GM23338 (cell line): ENCODE results near the gene UROS. TPM values are rescaled to one million over a fixed set of nuclear protein-coding genes. Genes with fewer than 3 reads are reported as not detected.
A peak's percentile ranks its signal among the peaks of the same experiment; 100 is the strongest.

Source experiments
- ATAC-seq: fragments of 200-7000 bp; cut with Tn5 transposase; 3 replicates; pipeline ENCODE4 v1.9.1; 2020
- DNase-seq: peaks from one replicate; pipeline ENCODE4 v3.0.0-alpha.2; 2015; ENCODE audit warnings: low spot score
- H2AFZ ChIP-seq: fragments of 200-600 bp; sonication (generic); 2 replicates; pipeline ENCODE4 v1.8.0; 2016; ENCODE audit warnings: antibody characterized with exemption, mild to moderate bottlenecking, moderate library complexity
- H3F3A ChIP-seq: fragments of 200-600 bp; sonication (generic); replicated peaks from 2 replicates; pipeline ENCODE4 v1.8.0; 2017; ENCODE audit warnings: antibody characterized with exemption, mixed run types, low read depth
- H3K27ac ChIP-seq: fragments of 200-600 bp; sonication (generic); 2 replicates; pipeline ENCODE4 v1.6.1; 2016; ENCODE audit warnings: low read depth
- H3K27me3 ChIP-seq: fragments of 200-600 bp; sonication (generic); 2 replicates; pipeline ENCODE4 v1.8.0; 2016; ENCODE audit warnings: mild to moderate bottlenecking, mixed run types, moderate library complexity; ENCODE audit not compliant: insufficient read depth
- H3K36me3 ChIP-seq: fragments of 200-600 bp; sonication (generic); 2 replicates; pipeline ENCODE4 v1.8.0; 2016; ENCODE audit warnings: mild to moderate bottlenecking; ENCODE audit not compliant: insufficient read depth
- H3K4me1 ChIP-seq: fragments of 200-600 bp; sonication (generic); 2 replicates; pipeline ENCODE4 v1.8.0; 2016; ENCODE audit warnings: mild to moderate bottlenecking, moderate library complexity; ENCODE audit not compliant: insufficient read depth
- H3K4me2 ChIP-seq: fragments of 200-600 bp; sonication (generic); 2 replicates; pipeline ENCODE4 v1.7.1; 2017; ENCODE audit warnings: mixed run types
- H3K4me3 ChIP-seq: fragments of 200-600 bp; sonication (generic); 2 replicates; pipeline ENCODE4 v1.6.1; 2016; ENCODE audit warnings: mixed run types
- H3K79me2 ChIP-seq: fragments of 200-600 bp; sonication (generic); replicated peaks from 2 replicates; pipeline ENCODE4 v1.8.0; 2017; ENCODE audit warnings: mild to moderate bottlenecking; ENCODE audit not compliant: insufficient read depth
- H3K9me2 ChIP-seq: fragments of 200-600 bp; sonication (generic); 2 replicates; pipeline ENCODE4 v1.8.0; 2017; ENCODE audit not compliant: insufficient read depth
- H4K20me1 ChIP-seq: fragments of 200-600 bp; sonication (generic); replicated peaks from 2 replicates; pipeline ENCODE4 v1.8.0; 2017; ENCODE audit warnings: mild to moderate bottlenecking; ENCODE audit not compliant: insufficient read depth
- H3K27ac Mint-ChIP-seq: 2 replicates; pipeline ENCODE4 v1.8.0; 2020; ENCODE audit warnings: inconsistent platforms, mild to moderate bottlenecking, moderate library complexity, mixed read lengths
- H3K27me3 Mint-ChIP-seq: 3 replicates; pipeline ENCODE4 v1.8.0; 2022; ENCODE audit warnings: low read depth, mild to moderate bottlenecking, moderate library complexity, mixed read lengths, inconsistent platforms; ENCODE audit not compliant: insufficient read depth, poor library complexity
- H3K36me3 Mint-ChIP-seq: 3 replicates; pipeline ENCODE4 v1.8.0; 2021; ENCODE audit warnings: low read depth, mild to moderate bottlenecking, inconsistent platforms, moderate library complexity, mixed read lengths
- H3K4me1 Mint-ChIP-seq: 3 replicates; pipeline ENCODE4 v1.8.0; 2020; ENCODE audit warnings: mild to moderate bottlenecking, inconsistent platforms, mixed read lengths
- H3K4me3 Mint-ChIP-seq: 3 replicates; pipeline ENCODE4 v1.8.0; 2021; ENCODE audit warnings: moderate library complexity, mild to moderate bottlenecking, inconsistent platforms, mixed read lengths
- H3K9me3 Mint-ChIP-seq: 3 replicates; pipeline ENCODE4 v1.8.0; 2020; ENCODE audit warnings: moderate library complexity, mild to moderate bottlenecking, inconsistent platforms, mixed read lengths
- CTCF ChIP-seq, 2 experiments: fragments of 200-600 bp in 1 of 2; sonication (generic) in 1 of 2; conservative IDR thresholded peaks; 2 replicates each; pipeline versions ENCODE4 v1.5.1 to v1.6.1; 2016 to 2017; ENCODE audit warnings: antibody characterized with exemption in 2 of 2, low read depth in 2 of 2, mild to moderate bottlenecking in 2 of 2, moderate library complexity in 1 of 2
- ETS1 ChIP-seq: IDR thresholded peaks from 2 replicates; pipeline ENCODE4 v1.6.1; 2016; ENCODE audit warnings: antibody characterized with exemption
- EZH2phosphoT487 ChIP-seq: fragments of 200-600 bp; sonication (generic); IDR thresholded peaks from one replicate; pipeline ENCODE4 v1.8.1; 2018; ENCODE audit warnings: antibody characterized with exemption; ENCODE audit not compliant: unreplicated experiment
- JUNB ChIP-seq: IDR thresholded peaks from one replicate; pipeline ENCODE4 v1.6.1; 2016; ENCODE audit warnings: antibody characterized with exemption; ENCODE audit not compliant: unreplicated experiment
- NANOG ChIP-seq: IDR thresholded peaks from 2 replicates; pipeline ENCODE4 v1.6.1; 2016; ENCODE audit warnings: antibody characterized with exemption, borderline replicate concordance
- REST ChIP-seq: IDR thresholded peaks from one replicate; pipeline ENCODE4 v1.6.1; 2018; ENCODE audit warnings: antibody characterized with exemption; ENCODE audit not compliant: unreplicated experiment
- STAT1 ChIP-seq: IDR thresholded peaks from one replicate; pipeline ENCODE4 v1.6.1; 2016; ENCODE audit warnings: antibody characterized with exemption; ENCODE audit not compliant: unreplicated experiment
- ZNF114 ChIP-seq: fragments of 250-450 bp; sonication (Bioruptor Pico); IDR thresholded peaks from 2 replicates; pipeline ENCODE4 v1.5.0; 2020; ENCODE audit warnings: mild to moderate bottlenecking, moderate library complexity
- ZNF331 ChIP-seq: fragments of 250-450 bp; sonication (Bioruptor Pico); IDR thresholded peaks from 2 replicates; pipeline ENCODE4 v1.5.0; 2020; ENCODE audit warnings: low read depth, mild to moderate bottlenecking, moderate library complexity
- polyA plus RNA-seq: library from polyadenylated mRNA; unstranded; fragments of >200 nt; fragmentation: Nextera tagmentation; extraction: Ambion mirVana; gene quantifications from 2 replicates; pipeline ENCODE4 v1.2.1, GENCODE V29; 2016
- total RNA-seq: library from RNA; depleted of rRNA; stranded (reverse); fragments of >200 nt; shearing (Covaris generic); gene quantifications from 2 replicates; pipeline ENCODE4 v1.2.3, GENCODE V29; 2014

Gene UROS
- total and polyA plus RNA-seq, 2 experiments from 2014 or later, result 41.3 to 43.4 TPM

- no peak overlapping the region for H3K4me3 Mint-ChIP-seq
- no peaks in the 10 kb centered on the region for H3K4me1 ChIP-seq
- no peak overlapping the region for H3K27ac Mint-ChIP-seq
- DNase-seq, result no peak
- no peak for ATAC-seq
- H3K36me3 Mint-ChIP-seq, result peaks cover 20% of the 10 kb centered on the region
- no peaks in the 10 kb centered on the region for H3K9me2 ChIP-seq
- H3K4me1 Mint-ChIP-seq, result no peaks in the 10 kb centered on the region; the same call in 1 of the 3 replicates
- no peaks in the 10 kb centered on the region for H3K36me3 ChIP-seq
- H3K27me3 Mint-ChIP-seq, result no peaks in the 10 kb centered on the region
- no peak overlapping the region for H3K4me3 ChIP-seq
- H3K27me3 ChIP-seq, result no peaks in the 10 kb centered on the region
- H3K27ac ChIP-seq, result no peak overlapping the region
- no peaks in the 10 kb centered on the region for H3F3A ChIP-seq
- TF ChIP-seq JUNB (no peak), REST (no peak), ZNF114 (CRISPR knock-in tag) (no peak), NANOG (no peak), STAT1 (no peak), ETS1 (no peak)
- no peak overlapping the region for H3K4me2 ChIP-seq
- no peaks in the 10 kb centered on the region for H3K79me2 ChIP-seq
- H3K9me3 Mint-ChIP-seq, result no peaks in the 10 kb centered on the region; the same call in 2 of the 3 replicates
- no peak overlapping the region for H2AFZ ChIP-seq
- H4K20me1 ChIP-seq, result no peaks in the 10 kb centered on the region
These were observed 30.4 kb downstream of the UROS start for GRCh38 chr10:125792342-125793300.

GRCh38 chr10:125788156-125789034, 34.7 kb downstream of the UROS start:
- Histone ChIP-seq H3K4me3 (no peak overlapping the region), H3K4me1 (no peaks in the 10 kb centered on the region), H4K20me1 (no peaks in the 10 kb centered on the region), H3K79me2 (no peaks in the 10 kb centered on the region), H3F3A (no peaks in the 10 kb centered on the region), H3K9me2 (no peaks in the 10 kb centered on the region), H3K27me3 (no peaks in the 10 kb centered on the region), H2AFZ (no peak overlapping the region), H3K36me3 (no peaks in the 10 kb centered on the region), H3K4me2 (no peak overlapping the region), H3K27ac (no peak overlapping the region)
- H3K27me3 Mint-ChIP-seq, result peaks cover 3% of the 10 kb centered on the region
- H3K27ac Mint-ChIP-seq, result no peak overlapping the region
- ATAC-seq (peak; percentile 68), DNase-seq (no peak)
- H3K9me3 Mint-ChIP-seq, result no peaks in the 10 kb centered on the region; the same call in 2 of the 3 replicates
- no peak overlapping the region for H3K4me3 Mint-ChIP-seq
- H3K36me3 Mint-ChIP-seq, result peaks cover 12% of the 10 kb centered on the region
- H3K4me1 Mint-ChIP-seq, result no peaks in the 10 kb centered on the region; the same call in 1 of the 3 replicates
- TF ChIP-seq EZH2phosphoT487 (no peak), JUNB (no peak), CTCF (conservative IDR thresholded peaks at IDR 0.05; ENCODE audit: low read depth in 2 of 2) (no peak), ZNF331 (no peak), ZNF114 (CRISPR knock-in tag) (no peak), ETS1 (no peak), REST (no peak)
